RWPE1 (cell line): ENCODE measurements around the gene GCNT1.
A peak's percentile ranks its signal among the peaks of the same experiment; 100 is the strongest.

Experiments
- CTCF ChIA-PET: fragments of 350-600 bp; sonication (Branson Sonifier 250); formaldehyde crosslinking; extraction: SDS; loops from one replicate; lab custom pipeline; 2021; lab: Yijun Ruan, JAX
- POLR2A ChIA-PET: fragments of 400-600 bp; formaldehyde crosslinking; extraction: SDS; loops from one replicate; lab custom pipeline; 2020; ENCODE audit warnings: antibody characterized with exemption; ENCODE audit not compliant: low non-redundant PET; lab: Yijun Ruan, JAX
- DNase-seq: peaks from one replicate; pipeline ENCODE4 v3.0.0; 2012; ENCODE audit warnings: low spot score
- H3K27ac ChIP-seq: fragments of 450-650 bp; 2 replicates; pipeline ENCODE4 v1.5.1; 2017
- CTCF ChIP-seq: fragments of 450-650 bp; conservative IDR thresholded peaks from 2 replicates; pipeline ENCODE4 v1.5.1; 2017; ENCODE audit warnings: low read depth, mild to moderate bottlenecking

Gene GCNT1

DNA sequence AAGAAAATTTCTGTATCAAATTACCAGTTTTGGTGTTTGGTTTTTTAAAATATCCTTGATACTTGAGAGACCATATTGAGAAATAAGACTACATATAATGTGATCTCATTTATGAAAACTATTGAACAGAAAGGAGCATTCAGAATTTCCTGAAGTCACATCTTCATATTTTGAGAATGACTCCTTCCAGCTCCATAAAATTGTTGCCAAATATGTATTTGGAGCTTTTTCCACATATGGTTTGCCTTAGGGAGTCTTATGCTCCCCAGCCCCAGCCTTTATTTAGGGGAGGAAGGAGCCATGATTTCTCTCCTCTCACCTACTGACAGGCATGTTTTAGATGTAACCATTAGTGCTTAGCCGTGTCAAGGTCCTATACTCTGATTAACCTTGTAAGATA, 51.1 kb downstream of the GCNT1 start:
- POLR2A ChIA-PET = no interaction called here
- TF ChIP-seq CTCF = no peak
- DNase-seq = no peak
- CTCF ChIA-PET = no interaction called here
- H3K27ac ChIP-seq = no peak overlapping the region

- no peak for TF ChIP-seq CTCF
- ChIA-PET POLR2A (no interaction called here), CTCF (no interaction called here)
- no peak overlapping the region for H3K27ac ChIP-seq
- DNase-seq = no peak
These were observed 51.5 kb downstream of the GCNT1 start for GRCh38 chr9:76510446-76510845.

DNA sequence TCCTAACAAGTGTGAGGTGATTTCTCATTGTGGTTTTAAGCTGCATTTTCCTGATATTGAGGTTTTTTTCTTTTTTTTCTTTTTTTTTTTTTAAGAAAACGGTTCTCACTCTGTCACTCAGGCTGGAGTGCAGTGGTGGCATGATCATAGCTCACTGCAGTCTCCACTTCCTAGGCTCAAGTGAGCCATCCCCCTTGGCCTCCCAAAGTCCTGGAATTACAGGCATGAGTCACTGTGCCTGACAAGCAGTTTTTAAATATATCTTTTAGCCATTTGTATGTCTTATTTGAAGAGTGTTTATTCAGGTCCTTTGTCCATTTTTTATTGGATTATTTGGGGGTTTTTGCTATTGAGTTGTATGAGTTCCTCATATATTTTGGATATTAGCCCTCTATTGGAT, 53.8 kb downstream of the GCNT1 start:
- no peak overlapping the region for H3K27ac ChIP-seq
- CTCF ChIA-PET = no interaction called here
- POLR2A ChIA-PET = no interaction called here
- DNase-seq = no peak
- TF ChIP-seq CTCF = no peak

DNA sequence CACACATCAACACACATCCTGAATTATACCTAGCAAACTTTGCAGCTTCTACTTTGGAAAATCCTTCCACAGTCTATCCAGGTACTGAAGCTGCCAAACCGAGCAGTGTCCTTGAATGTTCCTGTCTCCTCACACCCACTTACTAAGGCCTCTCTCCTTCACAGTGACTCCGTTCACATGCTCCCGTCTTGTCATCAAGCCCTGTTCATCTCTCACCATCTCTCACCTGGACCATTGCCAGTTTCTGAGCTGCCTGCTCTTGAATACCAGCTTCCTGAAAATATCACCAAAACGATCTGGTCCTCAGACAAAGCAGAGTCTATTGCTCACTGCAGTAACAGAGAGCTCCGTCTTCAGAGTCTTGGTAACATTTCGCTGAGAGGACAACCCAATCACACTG, 57.4 kb downstream of the GCNT1 start:
- ChIA-PET POLR2A (no interaction called here), CTCF (interaction anchor here (0.5 to 0.6 kb wide), 3 partner anchors 21 to 310 kb away, joined by 3 read pairs; no protein-coding TSS in a partner anchor)
- no peak for DNase-seq
- TF ChIP-seq CTCF = no peak
- H3K27ac ChIP-seq = no peak overlapping the region

DNA sequence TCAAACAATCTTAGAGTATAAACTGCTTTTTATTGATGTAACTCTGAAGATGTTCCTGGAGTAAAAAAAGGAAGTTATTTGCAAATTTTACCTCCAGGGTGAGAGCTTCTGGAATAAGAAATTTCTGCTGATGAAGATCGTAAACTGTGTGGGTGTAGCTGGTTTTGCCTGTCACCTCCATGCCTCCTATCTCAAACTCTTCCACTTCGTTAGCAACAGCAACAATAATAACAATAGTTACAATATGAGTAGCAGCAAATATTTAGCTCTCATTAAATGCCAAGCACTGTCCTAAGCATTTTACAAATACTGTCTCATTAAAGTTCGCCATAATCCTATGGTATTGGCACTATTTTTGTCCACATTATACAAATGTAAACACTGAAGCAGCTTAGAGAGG, 57.9 kb downstream of the GCNT1 start:
- CTCF ChIA-PET = interaction anchor here (0.6 kb wide), 1 partner anchor 20 kb away, joined by 3 read pairs; no protein-coding TSS in a partner anchor

GRCh38 chr9:76519075-76519835, 60.3 kb downstream of the GCNT1 start:
- H3K27ac ChIP-seq = no peak overlapping the region
- ChIA-PET POLR2A (no interaction called here), CTCF (interaction anchor here (0.7 kb wide), 1 partner anchor 25 kb away, joined by 3 read pairs; no protein-coding TSS in a partner anchor)
- no peak for TF ChIP-seq CTCF
- peak; percentile 20 for DNase-seq

More for the DNA sequence above, 57.9 kb downstream of the GCNT1 start:
- POLR2A ChIA-PET = no interaction called here
- TF ChIP-seq CTCF = no peak
- no peak overlapping the region for H3K27ac ChIP-seq
- DNase-seq = no peak
